ENCODE results near the gene SEMA3G.
A peak's percentile ranks its signal among the peaks of the same experiment; 100 is the strongest.

SEMA3G gene

DNA sequence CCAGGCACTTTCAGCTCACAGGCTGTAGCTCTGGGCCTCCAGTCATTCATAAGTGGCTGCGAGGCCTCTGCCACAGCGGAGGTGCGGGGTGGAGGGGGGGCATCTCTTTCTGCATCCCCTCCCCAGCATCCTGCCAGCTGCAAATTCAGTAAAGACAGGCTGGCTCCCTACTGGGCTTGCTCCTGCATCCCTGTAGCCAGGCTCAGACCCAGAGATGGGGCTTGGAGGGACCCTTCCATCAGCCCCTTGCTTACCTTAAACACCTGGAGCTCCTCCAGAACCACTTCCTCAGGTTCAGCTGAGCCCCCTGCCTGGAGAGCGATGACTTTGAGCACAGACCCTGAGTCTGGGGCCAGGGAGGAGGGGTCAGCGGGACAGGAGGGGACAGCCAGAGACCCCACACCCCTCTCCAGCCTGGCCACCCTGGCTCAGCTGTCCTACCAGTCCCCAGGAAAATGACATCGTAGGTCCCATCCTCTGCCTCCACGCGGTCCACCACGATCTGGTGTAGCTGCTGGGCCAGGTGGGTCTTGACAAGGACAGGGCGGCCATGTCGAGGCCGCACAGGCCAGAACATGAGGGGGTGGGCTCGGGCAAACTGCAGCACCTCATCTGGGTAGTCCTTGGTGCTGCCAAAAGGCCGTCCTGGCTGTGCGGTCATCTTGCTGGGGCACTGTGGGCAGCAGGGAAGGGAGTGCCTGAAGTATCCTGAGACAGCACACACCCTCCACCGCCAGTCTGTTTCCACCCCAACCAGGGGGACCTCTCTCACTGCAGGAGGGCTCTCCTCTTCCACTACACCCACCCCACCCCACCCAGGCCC, 5.3 kb downstream of the SEMA3G start:
- no peak overlapping the region for H3K27ac ChIP-seq
- TF ChIP-seq, protein P1, sequence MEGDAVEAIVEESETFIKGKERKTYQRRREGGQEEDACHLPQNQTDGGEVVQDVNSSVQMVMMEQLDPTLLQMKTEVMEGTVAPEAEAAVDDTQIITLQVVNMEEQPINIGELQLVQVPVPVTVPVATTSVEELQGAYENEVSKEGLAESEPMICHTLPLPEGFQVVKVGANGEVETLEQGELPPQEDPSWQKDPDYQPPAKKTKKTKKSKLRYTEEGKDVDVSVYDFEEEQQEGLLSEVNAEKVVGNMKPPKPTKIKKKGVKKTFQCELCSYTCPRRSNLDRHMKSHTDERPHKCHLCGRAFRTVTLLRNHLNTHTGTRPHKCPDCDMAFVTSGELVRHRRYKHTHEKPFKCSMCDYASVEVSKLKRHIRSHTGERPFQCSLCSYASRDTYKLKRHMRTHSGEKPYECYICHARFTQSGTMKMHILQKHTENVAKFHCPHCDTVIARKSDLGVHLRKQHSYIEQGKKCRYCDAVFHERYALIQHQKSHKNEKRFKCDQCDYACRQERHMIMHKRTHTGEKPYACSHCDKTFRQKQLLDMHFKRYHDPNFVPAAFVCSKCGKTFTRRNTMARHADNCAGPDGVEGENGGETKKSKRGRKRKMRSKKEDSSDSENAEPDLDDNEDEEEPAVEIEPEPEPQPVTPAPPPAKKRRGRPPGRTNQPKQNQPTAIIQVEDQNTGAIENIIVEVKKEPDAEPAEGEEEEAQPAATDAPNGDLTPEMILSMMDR (conservative IDR thresholded peaks at IDR 0.05): no peak

DNA sequence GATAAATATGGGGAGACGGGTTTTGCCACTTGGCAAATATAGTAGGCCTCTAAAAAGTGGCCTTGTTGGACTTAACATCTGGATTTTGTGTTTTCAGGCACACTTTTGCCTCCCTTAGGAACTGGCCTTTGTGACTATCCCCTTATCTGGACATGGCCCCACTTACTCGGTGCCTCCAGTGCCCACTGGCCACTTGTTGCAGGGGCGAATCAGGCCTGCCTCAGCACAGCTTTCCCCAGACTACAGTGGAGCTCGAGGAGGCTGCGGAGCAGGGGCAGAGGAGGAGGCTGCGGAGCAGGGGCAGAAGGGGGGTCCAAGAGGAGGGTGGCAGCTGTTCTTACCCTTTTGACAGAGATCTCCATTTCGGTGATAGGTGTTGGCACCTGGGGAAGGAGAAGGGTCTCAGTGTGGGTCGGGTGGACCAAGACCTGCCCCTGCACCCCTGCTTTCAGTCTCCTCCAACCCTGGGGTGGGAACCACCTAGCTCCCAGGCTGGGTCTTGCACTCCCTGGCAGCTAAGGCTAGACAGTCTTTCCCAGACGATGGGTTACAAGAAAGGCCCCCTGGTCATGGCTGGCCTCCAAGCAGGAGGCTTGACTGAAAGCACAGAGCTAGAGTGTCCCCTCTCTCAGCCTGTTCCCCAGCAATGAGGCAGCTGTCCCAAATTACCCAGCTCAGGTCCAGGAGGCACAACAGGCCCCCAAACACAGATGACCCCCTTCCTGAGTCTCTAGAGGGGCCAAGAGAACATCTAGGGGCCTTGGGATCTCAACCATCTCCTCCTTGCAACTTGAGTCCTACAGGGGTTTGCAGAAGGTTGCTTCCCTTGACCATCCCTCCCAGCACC, 6.1 kb downstream of the SEMA3G start:
- peak overlapping the region; percentile 77 for H3K27ac ChIP-seq
- TF ChIP-seq ZFX (IDR thresholded peaks at IDR 0.05): no peak
- TF ChIP-seq, protein P1 (conservative IDR thresholded peaks at IDR 0.05): no peak

DNA sequence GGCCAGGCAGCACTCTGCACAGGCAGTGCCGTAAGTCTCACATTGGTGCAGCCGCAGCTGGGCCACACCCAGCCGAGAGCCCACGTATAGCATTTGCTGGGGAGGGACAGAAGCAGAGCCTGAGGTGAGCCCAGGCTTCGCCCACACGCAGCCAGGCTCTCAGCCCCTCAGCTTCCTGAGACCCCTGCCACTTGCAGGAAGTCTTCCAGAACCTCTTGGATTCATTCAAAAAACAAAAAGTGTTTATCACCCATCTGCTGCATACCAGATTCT, 6.9 kb downstream of the SEMA3G start:
- TF ChIP-seq ZFX (IDR thresholded peaks at IDR 0.05): no peak
- TF ChIP-seq, protein P1 (conservative IDR thresholded peaks at IDR 0.05): no peak
- H3K27ac ChIP-seq: peak overlapping the region; percentile 77

DNA sequence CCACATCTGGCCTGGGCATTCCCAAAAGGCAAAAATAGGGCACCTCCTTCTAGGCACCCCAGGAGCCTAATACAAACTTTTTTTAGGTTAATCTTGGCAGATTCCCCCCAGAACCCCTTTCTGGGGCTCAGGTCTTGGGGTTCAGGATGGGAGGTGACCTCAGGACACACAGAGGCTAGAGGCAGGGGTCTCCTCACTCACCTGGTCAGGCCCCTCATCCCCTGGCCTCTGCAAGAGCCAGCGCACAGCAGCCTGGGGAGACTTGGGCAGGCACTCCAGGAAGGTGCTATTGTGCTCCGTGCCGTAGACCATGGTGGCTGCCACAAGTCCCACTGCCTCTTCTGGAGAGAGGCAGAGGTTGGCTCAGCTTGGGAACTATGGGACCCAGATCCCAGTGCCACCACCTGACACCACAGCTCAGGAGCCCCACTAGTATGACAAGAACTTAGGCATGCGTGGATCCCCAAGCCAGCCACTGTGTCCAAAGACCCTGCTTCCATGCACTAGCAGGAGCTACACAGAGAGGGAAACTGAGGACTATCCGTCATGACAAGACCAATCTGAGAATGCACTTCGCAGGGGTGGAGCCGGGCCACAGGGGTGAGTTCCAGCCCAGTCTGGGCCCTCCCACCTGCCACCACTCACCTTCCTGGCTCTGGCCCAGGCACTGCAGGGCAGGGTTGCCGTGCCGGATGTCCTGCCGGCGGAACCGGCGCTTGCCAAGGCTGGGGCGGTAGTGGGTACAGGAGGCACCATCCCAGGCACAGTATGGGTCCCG, 7.4 kb downstream of the SEMA3G start:
- H3K27ac ChIP-seq: peak overlapping the region; percentile 77
- no peak for TF ChIP-seq ZFX (IDR thresholded peaks at IDR 0.05)
- TF ChIP-seq, protein P1 (conservative IDR thresholded peaks at IDR 0.05): no peak

DNA sequence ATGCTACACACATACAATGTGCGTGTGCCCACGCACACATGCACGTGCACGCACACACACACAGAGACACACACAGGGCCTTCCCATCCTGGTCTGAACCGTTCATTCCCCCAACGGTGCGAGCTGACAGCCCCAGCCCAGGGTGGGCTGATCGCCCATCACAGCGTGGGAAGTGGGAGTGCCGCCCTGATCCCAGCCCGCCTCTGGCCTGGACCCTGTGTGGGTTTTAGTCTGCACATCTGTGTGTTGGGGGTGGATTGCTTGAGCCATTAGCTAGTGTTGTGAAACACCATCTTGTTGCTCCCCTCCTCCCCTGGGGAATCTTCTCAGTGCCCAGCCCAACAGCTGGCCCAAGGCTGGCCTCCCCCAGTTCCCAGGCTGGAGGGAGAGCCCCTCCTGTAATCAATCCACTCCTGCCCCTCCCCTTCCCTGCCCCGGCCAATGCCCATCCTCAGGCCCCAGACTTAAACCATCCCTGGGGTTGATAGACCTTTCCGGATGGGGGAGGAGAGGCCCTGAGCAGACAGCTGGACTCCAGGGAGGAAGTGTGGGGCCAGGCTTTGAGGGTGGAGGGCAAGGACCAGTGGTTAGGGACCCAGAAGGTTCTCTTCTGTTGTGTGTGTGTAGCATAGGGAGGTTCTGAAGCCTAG, 8.3 kb downstream of the SEMA3G start:
- peak overlapping the region; percentile 77 for H3K27ac ChIP-seq

DNA sequence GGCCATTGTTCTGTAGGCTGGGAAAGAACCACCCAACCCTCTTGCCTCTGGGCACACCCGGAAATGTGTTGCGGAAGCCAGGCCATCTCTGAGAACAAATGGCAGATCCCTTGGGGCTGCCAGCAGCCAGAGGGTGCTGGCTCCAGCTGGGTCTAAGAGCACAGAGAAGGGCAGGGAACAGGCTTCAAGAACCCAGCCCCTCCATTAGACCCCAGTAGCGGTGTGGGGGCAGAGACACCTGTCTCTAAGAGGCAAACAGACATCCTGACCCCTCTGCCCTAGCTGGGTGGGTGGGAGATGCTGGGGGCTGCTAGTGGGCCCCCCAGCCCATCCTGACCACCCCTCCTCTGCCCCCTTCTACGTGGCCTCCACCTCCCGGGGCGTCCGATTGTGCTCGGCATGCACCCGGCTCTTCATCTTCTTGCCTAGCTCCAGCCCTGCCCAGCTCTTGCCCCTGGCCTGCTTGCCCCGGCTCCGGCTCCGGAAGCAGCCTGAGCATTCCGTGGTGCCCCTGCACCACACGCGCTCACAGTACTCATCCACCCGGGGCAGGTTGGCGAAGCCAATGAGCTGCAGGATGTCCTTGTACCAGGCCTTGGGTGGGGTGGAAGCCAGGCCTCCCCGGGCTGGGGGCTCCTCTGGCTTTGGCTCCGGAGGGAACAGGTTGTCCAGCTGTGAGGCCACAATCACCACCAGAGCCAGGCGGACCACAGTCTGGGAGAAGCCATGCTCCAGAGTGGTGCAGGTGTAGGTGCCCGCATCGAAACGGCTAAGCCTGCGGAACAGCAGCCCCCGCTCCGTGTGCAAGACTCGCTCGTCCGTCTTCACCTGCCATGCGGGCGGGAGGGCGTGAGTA, 9.4 kb downstream of the SEMA3G start:
- TF ChIP-seq, protein P1 (conservative IDR thresholded peaks at IDR 0.05): no peak
- no peak for TF ChIP-seq ZFX (IDR thresholded peaks at IDR 0.05)
- no peak overlapping the region for H3K27ac ChIP-seq

More for the DNA sequence above, 8.3 kb downstream of the SEMA3G start:
- TF ChIP-seq ZFX (IDR thresholded peaks at IDR 0.05): no peak
- TF ChIP-seq, protein P1 (conservative IDR thresholded peaks at IDR 0.05): no peak

Measured in C4-2B (cell line).